Common myeloid progenitor, CD34-positive (primary cell): ENCODE measurements around the gene MYO18B.

Experiments used
- CTCF ChIA-PET: fragments of 350-600 bp; sonication (Branson Sonifier 250); formaldehyde crosslinking; loops from one replicate; lab custom pipeline; 2021; ENCODE audit warnings: antibody characterized with exemption; lab: Charles Lee
- POLR2A ChIA-PET: fragments of 350-600 bp; sonication (Branson Sonifier 250); formaldehyde crosslinking; loops from one replicate; lab custom pipeline; 2021; ENCODE audit warnings: antibody characterized with exemption; lab: Charles Lee
- DNase-seq, 3 donors: peaks; one replicate each; pipeline versions ENCODE4 v3.0.0 to v3.0.0-alpha.2; 2013
- H3K27ac ChIP-seq, 2 experiments: 1 replicate in 1 of 2; 2 replicates in 1 of 2; pipeline ENCODE4 v1.7.0; 2013; ENCODE audit warnings: inconsistent platforms in 2 of 2, low read length in 2 of 2, mild to moderate bottlenecking in 2 of 2, low read depth in 1 of 2, moderate library complexity in 1 of 2; ENCODE audit not compliant: severe bottlenecking in 2 of 2, insufficient read depth in 1 of 2, poor library complexity in 1 of 2
- H3K27me3 ChIP-seq, 5 experiments: replicated peaks in 2 of 5; 1 replicate in 3 of 5; 2 replicates in 2 of 5; pipeline versions ENCODE4 v1.6.1 to v1.7.0; 2013; ENCODE audit warnings: low read length in 4 of 5, mild to moderate bottlenecking in 2 of 5, moderate library complexity in 2 of 5, inconsistent platforms in 1 of 5; ENCODE audit not compliant: insufficient read depth in 5 of 5, control insufficient read depth in 4 of 5
- H3K36me3 ChIP-seq, 4 experiments: 1 replicate in 2 of 4; 2 replicates in 2 of 4; pipeline versions ENCODE4 v1.6.1 to v1.7.0; 2013; ENCODE audit warnings: low read length in 3 of 4, control low read depth in 1 of 4, mild to moderate bottlenecking in 1 of 4; ENCODE audit not compliant: control insufficient read depth in 4 of 4, insufficient read depth in 4 of 4
- H3K4me1 ChIP-seq, 4 experiments: 1 replicate in 3 of 4; 2 replicates in 1 of 4; pipeline versions ENCODE4 v1.6.1 to v1.7.1; 2013; ENCODE audit warnings: low read length in 3 of 4, mild to moderate bottlenecking in 3 of 4, control low read depth in 1 of 4, inconsistent platforms in 1 of 4, moderate library complexity in 1 of 4; ENCODE audit not compliant: control insufficient read depth in 4 of 4, insufficient read depth in 4 of 4; ENCODE audit errors: control extremely low read depth in 1 of 4
- H3K4me3 ChIP-seq, 7 experiments: 1 replicate in 4 of 7; 2 replicates in 3 of 7; pipeline versions ENCODE4 v1.5.1 to v1.7.0; 2013; ENCODE audit warnings: mild to moderate bottlenecking in 7 of 7, low read length in 6 of 7, moderate library complexity in 6 of 7, inconsistent platforms in 2 of 7, low read depth in 2 of 7, control low read depth in 1 of 7; ENCODE audit not compliant: insufficient read depth in 4 of 7, control insufficient read depth in 1 of 7; ENCODE audit errors: extremely low read depth in 1 of 7
- H3K9me3 ChIP-seq, 5 experiments: 1 replicate in 4 of 5; 2 replicates in 1 of 5; pipeline versions ENCODE4 v1.6.1 to v1.7.1; 2013; ENCODE audit warnings: low read length in 4 of 5, mild to moderate bottlenecking in 2 of 5, inconsistent platforms in 1 of 5, low read depth in 1 of 5, moderate library complexity in 1 of 5; ENCODE audit not compliant: control insufficient read depth in 4 of 5, insufficient read depth in 2 of 5; ENCODE audit errors: control extremely low read depth in 1 of 5
- WGBS: methylation state at CpG from one replicate; pipeline ENCODE4 v1.1.5; 2013; ENCODE audit not compliant: insufficient coverage; 5-methylcytosine and 5-hydroxymethylcytosine counted together

The MYO18B gene

GRCh38 chr22:25748704-25749103 is 6.7 kb downstream of the MYO18B start:
- H3K4me3 ChIP-seq = no peak overlapping the region
- ChIA-PET CTCF (no interaction called here), POLR2A (no interaction called here)
- H3K27me3 ChIP-seq = peaks cover 0 to 5% (median 0%) of the 10 kb centered on the region in 5 experiments
- H3K27ac ChIP-seq = no peak overlapping the region
- 86% methylated on average over 2 of the region's 2 CpGs for WGBS
- no peaks in the 10 kb centered on the region for H3K36me3 ChIP-seq
- H3K9me3 ChIP-seq = no peaks in the 10 kb centered on the region
- no peak for DNase-seq
- peaks cover 0 to 14% (median 0%) of the 10 kb centered on the region in 4 experiments for H3K4me1 ChIP-seq

DNA sequence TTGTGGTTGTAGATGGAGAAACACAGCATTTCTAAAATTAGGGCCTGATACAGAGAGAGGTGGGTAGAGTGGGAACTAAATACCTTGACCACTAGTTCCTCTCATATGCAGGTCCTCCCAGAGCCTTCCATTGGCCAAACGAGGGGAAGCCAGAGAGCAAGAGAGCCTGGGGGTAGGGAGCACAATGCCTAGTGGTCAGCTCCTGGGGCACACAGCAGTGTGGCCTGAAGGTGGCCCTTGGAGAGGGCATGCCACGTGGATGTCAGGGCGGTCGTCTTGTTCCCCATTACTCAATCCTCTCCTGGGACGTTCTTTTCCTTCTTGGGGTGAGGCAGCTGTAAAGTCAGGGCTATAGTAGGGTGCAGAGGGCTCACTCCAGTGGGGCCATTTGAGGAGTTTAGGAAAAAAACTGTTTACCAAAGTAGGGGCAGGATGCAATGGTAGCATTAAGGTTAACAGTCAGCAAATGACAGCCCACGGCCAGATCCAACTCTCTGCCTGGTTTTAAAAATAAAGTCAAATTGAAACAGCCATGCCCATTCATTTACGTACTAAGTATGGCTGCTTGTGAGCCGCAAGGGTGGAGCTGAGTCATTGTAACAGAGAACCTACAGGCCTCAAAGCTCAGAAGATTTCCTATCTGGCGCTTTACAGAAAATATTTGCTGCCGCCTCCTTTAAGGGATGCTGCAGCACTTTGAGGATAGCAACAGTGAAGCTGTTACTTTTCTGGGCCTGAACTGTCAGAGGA is 7.6 kb downstream of the MYO18B start:
- no peak overlapping the region for H3K4me3 ChIP-seq
- peaks cover 0 to 14% (median 0%) of the 10 kb centered on the region in 4 experiments for H3K4me1 ChIP-seq
- no peaks in the 10 kb centered on the region for H3K36me3 ChIP-seq
- no peaks in the 10 kb centered on the region for H3K9me3 ChIP-seq
- 88% methylated on average over 6 of the region's 10 CpGs for WGBS
- DNase-seq = peak in 2 of 3 donors; percentile 14 to 34
- POLR2A ChIA-PET = no interaction called here
- peaks cover 0 to 6% (median 0%) of the 10 kb centered on the region in 5 experiments for H3K27me3 ChIP-seq
- CTCF ChIA-PET = no interaction called here
- H3K27ac ChIP-seq = no peak overlapping the region

- H3K27ac ChIP-seq = no peak overlapping the region
- peaks cover 0 to 6% (median 0%) of the 10 kb centered on the region in 5 experiments for H3K27me3 ChIP-seq
- DNase-seq = no peak
- H3K36me3 ChIP-seq = no peaks in the 10 kb centered on the region
- no peak overlapping the region for H3K4me3 ChIP-seq
- peaks cover 0 to 14% (median 0%) of the 10 kb centered on the region in 4 experiments for H3K4me1 ChIP-seq
- H3K9me3 ChIP-seq = no peaks in the 10 kb centered on the region
- ChIA-PET POLR2A (no interaction called here), CTCF (no interaction called here)
- WGBS = 30% methylated on average over 5 of the region's 6 CpGs
Measured at GRCh38 chr22:25750569-25751173, 8.7 kb downstream of the MYO18B start.

DNA sequence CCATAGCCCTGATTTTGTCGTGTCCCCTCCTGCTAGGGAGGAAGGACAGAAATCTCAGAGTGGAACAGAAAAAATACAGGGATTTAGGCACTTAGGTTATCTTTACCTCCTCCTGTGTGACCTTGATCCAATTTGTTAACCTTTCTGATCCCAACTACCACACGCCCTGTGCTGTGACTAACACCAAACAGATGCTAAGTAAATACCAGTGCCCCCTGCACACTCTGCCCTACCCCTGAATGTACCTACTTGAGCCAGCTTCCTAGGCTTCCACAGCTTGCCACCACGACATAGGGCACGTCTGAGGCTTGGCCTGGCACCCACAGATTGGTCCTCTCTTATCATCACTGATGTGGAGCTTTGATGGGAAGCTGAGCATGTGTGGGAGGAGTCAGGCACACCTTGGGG is 9.2 kb downstream of the MYO18B start:
- ChIA-PET CTCF (no interaction called here), POLR2A (no interaction called here)
- DNase-seq = no peak
- Histone ChIP-seq H3K27ac (no peak overlapping the region), H3K4me1 (peaks cover 0 to 14% (median 0%) of the 10 kb centered on the region in 4 experiments), H3K4me3 (no peak overlapping the region), H3K27me3 (peaks cover 0 to 6% (median 0%) of the 10 kb centered on the region in 5 experiments), H3K36me3 (no peaks in the 10 kb centered on the region), H3K9me3 (no peaks in the 10 kb centered on the region)
- 86% methylated on average over 3 of the region's 4 CpGs for WGBS

DNA sequence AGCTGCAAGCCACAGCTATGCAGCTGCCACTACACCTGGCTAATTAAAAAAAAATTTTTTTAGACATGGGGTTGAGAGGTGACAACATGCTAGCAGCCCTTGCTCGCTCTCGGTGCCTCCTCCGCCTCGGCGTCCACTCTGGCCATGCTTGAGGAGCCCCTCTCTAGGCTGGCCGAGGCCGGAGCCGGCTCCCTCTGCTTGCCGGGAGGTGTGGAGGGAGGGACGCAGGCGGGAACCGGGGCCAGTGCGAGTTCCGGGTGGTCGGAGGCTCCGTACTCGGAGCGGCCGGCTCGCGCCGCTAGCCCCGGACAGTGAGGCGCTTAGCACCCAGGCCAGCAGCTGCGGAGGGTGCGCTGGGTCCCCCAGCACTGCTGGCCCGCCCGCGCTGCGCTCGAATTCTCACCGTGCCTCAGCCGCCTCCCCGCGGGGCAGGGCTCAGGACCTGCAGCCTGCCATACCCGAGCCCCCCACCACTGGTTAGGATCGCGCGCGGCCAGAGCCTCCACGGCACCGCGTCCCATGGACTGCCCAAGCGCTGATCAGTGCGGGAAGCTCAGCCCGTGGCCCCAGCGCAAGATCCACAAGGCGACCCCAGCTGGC is 10.7 kb downstream of the MYO18B start:
- H3K9me3 ChIP-seq = no peaks in the 10 kb centered on the region
- no peak for DNase-seq
- 88% methylated on average over 34 of the region's 48 CpGs for WGBS
- H3K4me1 ChIP-seq = peaks cover 0 to 14% (median 0%) of the 10 kb centered on the region in 4 experiments
- H3K4me3 ChIP-seq = no peak overlapping the region
- H3K36me3 ChIP-seq = no peaks in the 10 kb centered on the region
- POLR2A ChIA-PET = no interaction called here
- CTCF ChIA-PET = no interaction called here
- H3K27ac ChIP-seq = no peak overlapping the region
- peaks cover 0 to 6% (median 0%) of the 10 kb centered on the region in 5 experiments for H3K27me3 ChIP-seq

GRCh38 chr22:25753252-25753651 is 11.3 kb downstream of the MYO18B start:
- Histone ChIP-seq H3K27ac (no peak overlapping the region), H3K36me3 (no peaks in the 10 kb centered on the region), H3K9me3 (no peaks in the 10 kb centered on the region), H3K4me3 (no peak overlapping the region), H3K4me1 (peaks cover 0 to 14% (median 0%) of the 10 kb centered on the region in 4 experiments), H3K27me3 (peaks cover 0 to 6% (median 0%) of the 10 kb centered on the region in 5 experiments)
- ChIA-PET CTCF (interaction anchor here (1.0 kb wide), 1 partner anchor 11 kb away, joined by 3 read pairs; no protein-coding TSS in a partner anchor), POLR2A (no interaction called here)
- DNase-seq = no peak
- 93% methylated on average over 14 of the region's 14 CpGs for WGBS
